H9 (cell line): ENCODE measurements around the gene CFAP77. TPM values are rescaled to one million over a fixed set of nuclear protein-coding genes. Genes with fewer than 3 reads are reported as not detected.

Experiments used
- DNase-seq: peaks from one replicate; pipeline ENCODE4 v3.0.0-alpha.2; 2017
- H2AFZ ChIP-seq: one replicate; pipeline ENCODE4 v1.6.1; 2013; ENCODE audit warnings: mild to moderate bottlenecking, low read length, control low read depth, moderate library complexity
- H2AK5ac ChIP-seq: 2 replicates; pipeline ENCODE4 v1.6.1; 2013; ENCODE audit warnings: low read length, control low read depth, mixed read lengths; ENCODE audit not compliant: insufficient read length
- H2BK120ac ChIP-seq: one replicate; pipeline ENCODE4 v1.6.1; 2013; ENCODE audit warnings: low read depth, mild to moderate bottlenecking, low read length, control low read depth, inconsistent platforms; ENCODE audit not compliant: poor library complexity, severe bottlenecking
- H2BK12ac ChIP-seq: 2 replicates; pipeline ENCODE4 v1.6.1; 2013; ENCODE audit warnings: low read length, control low read depth, mixed read lengths, low read depth; ENCODE audit not compliant: insufficient read length
- H2BK15ac ChIP-seq: 2 replicates; pipeline ENCODE4 v1.6.1; 2013; ENCODE audit warnings: low read depth, low read length, control low read depth
- H2BK20ac ChIP-seq: one replicate; pipeline ENCODE4 v1.6.1; 2013; ENCODE audit warnings: low read depth, mild to moderate bottlenecking, low read length, control low read depth, inconsistent platforms; ENCODE audit not compliant: poor library complexity, severe bottlenecking
- H2BK5ac ChIP-seq: 2 replicates; pipeline ENCODE4 v1.6.1; 2013; ENCODE audit warnings: low read length, control low read depth, mixed read lengths; ENCODE audit not compliant: insufficient read length
- H3K14ac ChIP-seq: 2 replicates; pipeline ENCODE4 v1.6.1; 2013; ENCODE audit warnings: low read length, control low read depth; ENCODE audit not compliant: insufficient read depth
- H3K18ac ChIP-seq: 2 replicates; pipeline ENCODE4 v1.6.1; 2013; ENCODE audit warnings: low read depth, mild to moderate bottlenecking, mixed read lengths, low read length, control low read depth; ENCODE audit not compliant: insufficient read length
- H3K23ac ChIP-seq: 2 replicates; pipeline ENCODE4 v1.6.1; 2013; ENCODE audit warnings: low read length, control low read depth, mixed read lengths, low read depth; ENCODE audit not compliant: insufficient read length
- H3K23me2 ChIP-seq: 2 replicates; pipeline ENCODE4 v1.6.1; 2013; ENCODE audit warnings: low read depth, mild to moderate bottlenecking, mixed read lengths, low read length, control low read depth; ENCODE audit not compliant: insufficient read length, poor library complexity, severe bottlenecking
- H3K27ac ChIP-seq: 2 replicates; pipeline ENCODE4 v1.5.1; 2013; ENCODE audit warnings: low read length, control low read depth, mixed read lengths, low read depth; ENCODE audit not compliant: insufficient read length
- H3K27me3 ChIP-seq: 2 replicates; pipeline ENCODE4 v1.6.1; 2013; ENCODE audit warnings: low read length, control low read depth, inconsistent platforms; ENCODE audit not compliant: insufficient read depth
- H3K4ac ChIP-seq: 2 replicates; pipeline ENCODE4 v1.6.1; 2013; ENCODE audit warnings: low read depth, mild to moderate bottlenecking, control low read depth, inconsistent platforms, low read length, moderate library complexity
- H3K4me1 ChIP-seq: 2 replicates; pipeline ENCODE4 v1.6.1; 2013; ENCODE audit warnings: low read length, control low read depth, inconsistent platforms; ENCODE audit not compliant: insufficient read depth
- H3K4me2 ChIP-seq: 2 replicates; pipeline ENCODE4 v1.6.1; 2013; ENCODE audit warnings: low read length, control low read depth, mixed read lengths; ENCODE audit not compliant: insufficient read length, insufficient read depth
- H3K56ac ChIP-seq: 2 replicates; pipeline ENCODE4 v1.6.1; 2013; ENCODE audit warnings: low read depth, mild to moderate bottlenecking, mixed read lengths, low read length, control low read depth; ENCODE audit not compliant: insufficient read length
- H3K79me1 ChIP-seq: 2 replicates; pipeline ENCODE4 v1.6.1; 2013; ENCODE audit warnings: low read depth, mild to moderate bottlenecking, moderate library complexity, low read length, control low read depth, inconsistent platforms; ENCODE audit not compliant: insufficient read depth, poor library complexity, severe bottlenecking
- H3K79me2 ChIP-seq: 2 replicates; pipeline ENCODE4 v1.6.1; 2013; ENCODE audit warnings: low read length, control low read depth, inconsistent platforms; ENCODE audit not compliant: insufficient read depth
- H3K9ac ChIP-seq: 2 replicates; pipeline ENCODE4 v1.6.1; 2013; ENCODE audit warnings: low read length, control low read depth, mixed read lengths; ENCODE audit not compliant: insufficient read length; ENCODE audit errors: extremely low read depth
- H3K9me3 ChIP-seq: one replicate; pipeline ENCODE4 v1.6.1; 2013; ENCODE audit warnings: low read depth, low read length, inconsistent platforms; ENCODE audit not compliant: control insufficient read depth
- H3T11ph ChIP-seq: one replicate; pipeline ENCODE4 v1.6.1; 2013; ENCODE audit warnings: mild to moderate bottlenecking, low read length, control low read depth, inconsistent platforms
- H4K20me1 ChIP-seq: one replicate; pipeline ENCODE4 v1.6.1; 2013; ENCODE audit not compliant: control insufficient read depth, insufficient read length, insufficient read depth
- H4K5ac ChIP-seq: 2 replicates; pipeline ENCODE4 v1.6.1; 2013; ENCODE audit warnings: low read depth, mild to moderate bottlenecking, mixed read lengths, low read length, control low read depth; ENCODE audit not compliant: insufficient read length
- H4K8ac ChIP-seq: replicated peaks from 2 replicates; pipeline ENCODE4 v1.6.1; 2013; ENCODE audit warnings: low read length, control low read depth, mixed read lengths, low read depth; ENCODE audit not compliant: insufficient read length
- H4K91ac ChIP-seq: 2 replicates; pipeline ENCODE4 v1.6.1; 2013; ENCODE audit warnings: low read depth, mild to moderate bottlenecking, moderate library complexity, mixed read lengths, low read length, control low read depth; ENCODE audit not compliant: insufficient read length
- H3K27ac Mint-ChIP-seq, 3 experiments: 2 replicates in 2 of 3; 3 replicates in 1 of 3; pipeline ENCODE4 v1.8.0; 2020 to 2021; ENCODE audit warnings: mixed read lengths in 3 of 3, mild to moderate bottlenecking in 1 of 3, moderate library complexity in 1 of 3
- H3K27me3 Mint-ChIP-seq: 2 replicates; pipeline ENCODE4 v1.8.0; 2021; ENCODE audit warnings: low read depth, mild to moderate bottlenecking, moderate library complexity, mixed read lengths
- H3K36me3 Mint-ChIP-seq, 3 experiments: 2 replicates in 2 of 3; 3 replicates in 1 of 3; pipeline ENCODE4 v1.8.0; 2020 to 2021; ENCODE audit warnings: low read depth in 3 of 3, mixed read lengths in 3 of 3; ENCODE audit not compliant: insufficient read depth in 1 of 3
- H3K4me1 Mint-ChIP-seq, 2 experiments: 2 replicates each; pipeline ENCODE4 v1.8.0; 2020; ENCODE audit warnings: mixed read lengths in 2 of 2
- H3K4me3 Mint-ChIP-seq, 2 experiments: 2 replicates in 1 of 2; 3 replicates in 1 of 2; pipeline ENCODE4 v1.8.0; 2020 to 2021; ENCODE audit warnings: mild to moderate bottlenecking in 2 of 2, mixed read lengths in 2 of 2, moderate library complexity in 1 of 2
- H3K9me3 Mint-ChIP-seq, 2 experiments: 2 replicates in 1 of 2; 3 replicates in 1 of 2; pipeline ENCODE4 v1.8.0; 2020; ENCODE audit warnings: mild to moderate bottlenecking in 2 of 2, mixed read lengths in 2 of 2, moderate library complexity in 1 of 2
- WGBS: extraction: QIAGEN DNeasy Blood & Tissue Kit; methylation state at CpG from one replicate; pipeline ENCODE4 v1.1.7; 2013; ENCODE audit warnings: missing lambda C conversion rate, low lambda C conversion rate, mixed read lengths; ENCODE audit not compliant: insufficient read length; ENCODE audit errors: extremely low coverage; 5-methylcytosine and 5-hydroxymethylcytosine counted together
- total RNA-seq: library from RNA; stranded (reverse); gene quantifications from 2 replicates; pipeline ENCODE4 v1.2.1, GENCODE V29; 2021
- TF ChIP-seq, protein P1 (sequence below): fragments of 200-600 bp; sonication (generic); conservative IDR thresholded peaks from 3 replicates; pipeline ENCODE4 v1.8.0; 2021; ENCODE audit warnings: antibody characterized with exemption, mild to moderate bottlenecking

The CFAP77 gene
- total RNA-seq, 1 experiment from 2014 or later, result 0.72 TPM

DNA sequence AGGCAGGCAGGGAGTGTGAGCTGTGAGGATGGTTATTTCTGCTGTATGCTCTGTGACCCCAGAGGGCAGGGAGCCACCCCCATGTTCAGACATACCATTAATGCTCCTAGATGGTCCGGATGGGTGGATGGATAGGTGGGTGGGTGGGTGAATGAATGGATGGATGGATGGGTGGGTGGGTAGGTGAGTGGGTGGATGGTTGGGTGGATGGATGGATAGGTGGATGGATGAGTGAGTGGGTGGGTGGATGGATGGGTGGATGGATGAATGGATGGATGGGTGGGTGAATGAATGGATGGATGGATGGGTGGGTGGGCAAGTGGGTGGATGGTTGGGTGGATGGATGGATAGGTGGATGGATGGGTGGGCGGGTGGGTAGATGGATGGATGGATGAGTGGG is 109.0 kb downstream of the CFAP77 start:
- no peak overlapping the region for H3K27ac Mint-ChIP-seq

More for the DNA sequence above, 109.0 kb downstream of the CFAP77 start:
- no peaks in the 10 kb centered on the region for H3K23me2 ChIP-seq
- peaks cover 11% of the 10 kb centered on the region for H3K27me3 Mint-ChIP-seq
- peaks cover 0 to 4% of the 10 kb centered on the region in 2 experiments; a peak in 1 of 4 replicates for H3K4me1 Mint-ChIP-seq
- H4K5ac ChIP-seq, result no peak overlapping the region
- H3K56ac ChIP-seq, result no peak overlapping the region
- no peak overlapping the region for H3K18ac ChIP-seq
- no peaks in the 10 kb centered on the region for H3K4me1 ChIP-seq
- no peak overlapping the region for H2BK120ac ChIP-seq
- TF ChIP-seq, protein P1, sequence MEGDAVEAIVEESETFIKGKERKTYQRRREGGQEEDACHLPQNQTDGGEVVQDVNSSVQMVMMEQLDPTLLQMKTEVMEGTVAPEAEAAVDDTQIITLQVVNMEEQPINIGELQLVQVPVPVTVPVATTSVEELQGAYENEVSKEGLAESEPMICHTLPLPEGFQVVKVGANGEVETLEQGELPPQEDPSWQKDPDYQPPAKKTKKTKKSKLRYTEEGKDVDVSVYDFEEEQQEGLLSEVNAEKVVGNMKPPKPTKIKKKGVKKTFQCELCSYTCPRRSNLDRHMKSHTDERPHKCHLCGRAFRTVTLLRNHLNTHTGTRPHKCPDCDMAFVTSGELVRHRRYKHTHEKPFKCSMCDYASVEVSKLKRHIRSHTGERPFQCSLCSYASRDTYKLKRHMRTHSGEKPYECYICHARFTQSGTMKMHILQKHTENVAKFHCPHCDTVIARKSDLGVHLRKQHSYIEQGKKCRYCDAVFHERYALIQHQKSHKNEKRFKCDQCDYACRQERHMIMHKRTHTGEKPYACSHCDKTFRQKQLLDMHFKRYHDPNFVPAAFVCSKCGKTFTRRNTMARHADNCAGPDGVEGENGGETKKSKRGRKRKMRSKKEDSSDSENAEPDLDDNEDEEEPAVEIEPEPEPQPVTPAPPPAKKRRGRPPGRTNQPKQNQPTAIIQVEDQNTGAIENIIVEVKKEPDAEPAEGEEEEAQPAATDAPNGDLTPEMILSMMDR, result no peak
- H3T11ph ChIP-seq, result no peak overlapping the region
- no peak overlapping the region for H2BK20ac ChIP-seq
- no peak overlapping the region for H3K23ac ChIP-seq
- H4K91ac ChIP-seq, result no peak overlapping the region
- no peaks in the 10 kb centered on the region for H3K79me1 ChIP-seq
- no peak overlapping the region for H3K14ac ChIP-seq
- no peaks in the 10 kb centered on the region for H4K20me1 ChIP-seq
- H3K79me2 ChIP-seq, result no peaks in the 10 kb centered on the region
- no peak overlapping the region for H2AK5ac ChIP-seq
- no peaks in the 10 kb centered on the region for H3K36me3 Mint-ChIP-seq
- H2BK12ac ChIP-seq, result no peak overlapping the region
- H3K4ac ChIP-seq, result no peak overlapping the region
- no peaks in the 10 kb centered on the region for H3K9me3 Mint-ChIP-seq
- H3K9me3 ChIP-seq, result no peaks in the 10 kb centered on the region
- H4K8ac ChIP-seq, result no peak overlapping the region
- no peak overlapping the region for H2AFZ ChIP-seq
- H3K4me3 Mint-ChIP-seq, result no peak overlapping the region
- H2BK15ac ChIP-seq, result no peak overlapping the region
- no CpG with 5 or more reads among the region's 2 CpGs for WGBS
- H3K27me3 ChIP-seq, result no peaks in the 10 kb centered on the region
- H3K27ac ChIP-seq, result no peak overlapping the region
- no peak overlapping the region for H2BK5ac ChIP-seq
- DNase-seq, result no peak
- no peak overlapping the region for H3K9ac ChIP-seq
- no peak overlapping the region for H3K4me2 ChIP-seq
